Activated naive CD4-positive, alpha-beta T cell treated with anti-CD3 and anti-CD28 coated beads, Interleukin-2, amount 10 ng/mL, durations not matched to agents 7 days and 5 days (primary cell): Measurements from ENCODE around the gene POLR3A.

Experiments used
- CTCF ChIA-PET: fragments of 350-600 bp; sonication (Branson Sonifier 250); formaldehyde crosslinking; loops from one replicate; lab custom pipeline; 2021; ENCODE audit warnings: antibody characterized with exemption; lab: Charles Lee
- DNase-seq: peaks from one replicate; pipeline ENCODE4 v3.0.0-alpha.2; 2020
- H3K27ac Mint-ChIP-seq: one replicate; pipeline ENCODE4 v1.8.0; 2021; ENCODE audit warnings: mild to moderate bottlenecking, moderate library complexity, mixed read lengths
- H3K27me3 Mint-ChIP-seq: one replicate; pipeline ENCODE4 v1.8.0; 2021; ENCODE audit warnings: mild to moderate bottlenecking, mixed read lengths
- H3K36me3 Mint-ChIP-seq: one replicate; pipeline ENCODE4 v1.8.0; 2021; ENCODE audit warnings: mixed read lengths
- H3K4me1 Mint-ChIP-seq: one replicate; pipeline ENCODE4 v1.8.0; 2021; ENCODE audit warnings: mixed read lengths
- H3K4me3 Mint-ChIP-seq: one replicate; pipeline ENCODE4 v1.8.0; 2021; ENCODE audit warnings: mild to moderate bottlenecking, moderate library complexity, mixed read lengths
- H3K9me3 Mint-ChIP-seq: one replicate; pipeline ENCODE4 v1.8.0; 2021; ENCODE audit warnings: mixed read lengths

Gene POLR3A

GRCh38 chr10:78023741-78024140 is 5.6 kb downstream of the POLR3A start:
- peaks cover 18% of the 10 kb centered on the region for H3K4me1 Mint-ChIP-seq
- DNase-seq, result no peak
- H3K9me3 Mint-ChIP-seq, result no peaks in the 10 kb centered on the region
- no peaks in the 10 kb centered on the region for H3K27me3 Mint-ChIP-seq
- no peak overlapping the region for H3K27ac Mint-ChIP-seq
- CTCF ChIA-PET, result no interaction called here
- H3K4me3 Mint-ChIP-seq, result no peak overlapping the region
- H3K36me3 Mint-ChIP-seq, result peaks cover 38% of the 10 kb centered on the region

GRCh38 chr10:78021201-78021600 is 8.1 kb downstream of the POLR3A start:
- peaks cover 46% of the 10 kb centered on the region for H3K36me3 Mint-ChIP-seq
- H3K4me3 Mint-ChIP-seq, result no peak overlapping the region
- CTCF ChIA-PET, result interaction anchor here (1.2 kb wide), 1 partner anchor 8 kb away, joined by 3 read pairs; the partner anchor contains the start of gene POLR3A

GRCh38 chr10:78019264-78019663 is 10.1 kb downstream of the POLR3A start:
- H3K36me3 Mint-ChIP-seq, result peaks cover 40% of the 10 kb centered on the region
- DNase-seq, result no peak
- CTCF ChIA-PET, result no interaction called here
- no peaks in the 10 kb centered on the region for H3K9me3 Mint-ChIP-seq
- no peaks in the 10 kb centered on the region for H3K27me3 Mint-ChIP-seq
- H3K4me3 Mint-ChIP-seq, result no peak overlapping the region
- H3K4me1 Mint-ChIP-seq, result no peaks in the 10 kb centered on the region
- no peak overlapping the region for H3K27ac Mint-ChIP-seq

More at GRCh38 chr10:78021201-78021600, 8.1 kb downstream of the POLR3A start:
- DNase-seq, result no peak
- no peaks in the 10 kb centered on the region for H3K9me3 Mint-ChIP-seq
- no peaks in the 10 kb centered on the region for H3K27me3 Mint-ChIP-seq
- no peak overlapping the region for H3K27ac Mint-ChIP-seq
- H3K4me1 Mint-ChIP-seq, result no peaks in the 10 kb centered on the region

- Mint-ChIP-seq H3K4me1 (no peaks in the 10 kb centered on the region), H3K36me3 (peaks cover 42% of the 10 kb centered on the region), H3K27ac (no peak overlapping the region), H3K4me3 (no peak overlapping the region), H3K27me3 (no peaks in the 10 kb centered on the region), H3K9me3 (no peaks in the 10 kb centered on the region)
- CTCF ChIA-PET, result no interaction called here
- no peak for DNase-seq
Measured at GRCh38 chr10:78017856-78018255, 11.5 kb downstream of the POLR3A start.

GRCh38 chr10:78015546-78015945 is 13.8 kb downstream of the POLR3A start:
- no peaks in the 10 kb centered on the region for H3K9me3 Mint-ChIP-seq
- CTCF ChIA-PET, result no interaction called here
- DNase-seq, result no peak
- no peak overlapping the region for H3K27ac Mint-ChIP-seq
- no peaks in the 10 kb centered on the region for H3K27me3 Mint-ChIP-seq
- H3K36me3 Mint-ChIP-seq, result peaks cover 41% of the 10 kb centered on the region
- no peak overlapping the region for H3K4me3 Mint-ChIP-seq
- no peaks in the 10 kb centered on the region for H3K4me1 Mint-ChIP-seq

- no peaks in the 10 kb centered on the region for H3K9me3 Mint-ChIP-seq
- H3K27me3 Mint-ChIP-seq, result no peaks in the 10 kb centered on the region
- DNase-seq, result no peak
- H3K4me3 Mint-ChIP-seq, result no peak overlapping the region
- H3K36me3 Mint-ChIP-seq, result peaks cover 45% of the 10 kb centered on the region
- H3K4me1 Mint-ChIP-seq, result no peaks in the 10 kb centered on the region
- CTCF ChIA-PET, result interaction anchor here (1.2 kb wide), 1 partner anchor 15 kb away, joined by 3 read pairs; no protein-coding TSS in a partner anchor
- no peak overlapping the region for H3K27ac Mint-ChIP-seq
Measured at GRCh38 chr10:78013564-78013963, 15.8 kb downstream of the POLR3A start.

- Mint-ChIP-seq H3K27ac (no peak overlapping the region), H3K9me3 (no peaks in the 10 kb centered on the region), H3K27me3 (no peaks in the 10 kb centered on the region), H3K4me1 (no peaks in the 10 kb centered on the region), H3K36me3 (peaks cover 48% of the 10 kb centered on the region), H3K4me3 (no peak overlapping the region)
- CTCF ChIA-PET, result no interaction called here
- DNase-seq, result no peak
Measured at GRCh38 chr10:78011065-78011464, 18.2 kb downstream of the POLR3A start.

GRCh38 chr10:78010278-78010677 is 19.0 kb downstream of the POLR3A start:
- DNase-seq, result no peak
- CTCF ChIA-PET, result no interaction called here
- no peaks in the 10 kb centered on the region for H3K9me3 Mint-ChIP-seq
- H3K4me1 Mint-ChIP-seq, result no peaks in the 10 kb centered on the region
- H3K36me3 Mint-ChIP-seq, result peaks cover 52% of the 10 kb centered on the region
- no peak overlapping the region for H3K27ac Mint-ChIP-seq
- H3K27me3 Mint-ChIP-seq, result no peaks in the 10 kb centered on the region
- no peak overlapping the region for H3K4me3 Mint-ChIP-seq

GRCh38 chr10:78009662-78010061 is 19.7 kb downstream of the POLR3A start:
- no peaks in the 10 kb centered on the region for H3K9me3 Mint-ChIP-seq
- no peak for DNase-seq
- no peak overlapping the region for H3K27ac Mint-ChIP-seq
- CTCF ChIA-PET, result no interaction called here
- peaks cover 50% of the 10 kb centered on the region for H3K36me3 Mint-ChIP-seq
- no peaks in the 10 kb centered on the region for H3K4me1 Mint-ChIP-seq
- H3K4me3 Mint-ChIP-seq, result no peak overlapping the region
- no peaks in the 10 kb centered on the region for H3K27me3 Mint-ChIP-seq

GRCh38 chr10:78007172-78007571 is 22.1 kb downstream of the POLR3A start:
- CTCF ChIA-PET, result no interaction called here

GRCh38 chr10:78004215-78005026 is 24.9 kb downstream of the POLR3A start:
- Mint-ChIP-seq H3K27me3 (no peaks in the 10 kb centered on the region), H3K9me3 (no peaks in the 10 kb centered on the region), H3K27ac (no peak overlapping the region), H3K36me3 (peaks cover 57% of the 10 kb centered on the region), H3K4me1 (no peaks in the 10 kb centered on the region), H3K4me3 (no peak overlapping the region)
- no peak for DNase-seq
- CTCF ChIA-PET, result no interaction called here

More at GRCh38 chr10:78007172-78007571, 22.1 kb downstream of the POLR3A start:
- H3K4me3 Mint-ChIP-seq, result no peak overlapping the region
- DNase-seq, result no peak
- H3K27ac Mint-ChIP-seq, result no peak overlapping the region
- H3K4me1 Mint-ChIP-seq, result no peaks in the 10 kb centered on the region
- H3K9me3 Mint-ChIP-seq, result no peaks in the 10 kb centered on the region
- no peaks in the 10 kb centered on the region for H3K27me3 Mint-ChIP-seq
- H3K36me3 Mint-ChIP-seq, result peaks cover 56% of the 10 kb centered on the region

- no peaks in the 10 kb centered on the region for H3K27me3 Mint-ChIP-seq
- H3K4me3 Mint-ChIP-seq, result no peak overlapping the region
- H3K4me1 Mint-ChIP-seq, result no peaks in the 10 kb centered on the region
- H3K9me3 Mint-ChIP-seq, result no peaks in the 10 kb centered on the region
- H3K27ac Mint-ChIP-seq, result no peak overlapping the region
- DNase-seq, result no peak
- CTCF ChIA-PET, result interaction anchor here (0.7 kb wide), 1 partner anchor 156 kb away, joined by 3 read pairs; no protein-coding TSS in a partner anchor
- peaks cover 64% of the 10 kb centered on the region for H3K36me3 Mint-ChIP-seq
Measured at GRCh38 chr10:78002541-78003288, 26.6 kb downstream of the POLR3A start.

- Mint-ChIP-seq H3K27ac (no peak overlapping the region), H3K4me3 (no peak overlapping the region), H3K4me1 (no peaks in the 10 kb centered on the region), H3K27me3 (no peaks in the 10 kb centered on the region), H3K9me3 (no peaks in the 10 kb centered on the region), H3K36me3 (peaks cover 65% of the 10 kb centered on the region)
- DNase-seq, result no peak
- CTCF ChIA-PET, result no interaction called here
Measured at GRCh38 chr10:78000956-78001472, 28.3 kb downstream of the POLR3A start.

GRCh38 chr10:78000206-78000605 is 29.1 kb downstream of the POLR3A start:
- H3K36me3 Mint-ChIP-seq, result peaks cover 61% of the 10 kb centered on the region
- CTCF ChIA-PET, result no interaction called here

More at GRCh38 chr10:78000206-78000605, 29.1 kb downstream of the POLR3A start:
- Mint-ChIP-seq H3K27me3 (no peaks in the 10 kb centered on the region), H3K4me3 (no peak overlapping the region), H3K27ac (no peak overlapping the region), H3K4me1 (no peaks in the 10 kb centered on the region), H3K9me3 (no peaks in the 10 kb centered on the region)
- no peak for DNase-seq
